GM21367 (cell line): ENCODE measurements around the gene TSPAN9.

Experiments
- ATAC-seq: cut with Tn5 transposase; IDR thresholded peaks from one replicate; pipeline ENCODE4 v1.9.1; 2021; ENCODE audit not compliant: unreplicated experiment

The TSPAN9 gene

GRCh38 chr12:3288690-3289089, 211.5 kb downstream of the TSPAN9 start:
- no peak for ATAC-seq

GRCh38 chr12:3289702-3290101, 212.5 kb downstream of the TSPAN9 start:
- no peak for ATAC-seq

- ATAC-seq = no peak
Observed at GRCh38 chr12:3291939-3292338, 214.8 kb downstream of the TSPAN9 start.

GRCh38 chr12:3292677-3293412, 215.7 kb downstream of the TSPAN9 start:
- no peak for ATAC-seq

- no peak for ATAC-seq
Observed at GRCh38 chr12:3293446-3294161, 216.4 kb downstream of the TSPAN9 start.

GRCh38 chr12:3294481-3294911, 217.3 kb downstream of the TSPAN9 start:
- no peak for ATAC-seq

- no peak for ATAC-seq
Observed at GRCh38 chr12:3295225-3295624, 218.0 kb downstream of the TSPAN9 start.

GRCh38 chr12:3295646-3296408, 218.6 kb downstream of the TSPAN9 start:
- ATAC-seq = no peak

GRCh38 chr12:3296409-3296701, 219.2 kb downstream of the TSPAN9 start:
- ATAC-seq = no peak

- ATAC-seq = no peak
Observed at GRCh38 chr12:3298603-3299002, 221.4 kb downstream of the TSPAN9 start.

GRCh38 chr12:3299929-3300832, 223.0 kb downstream of the TSPAN9 start:
- ATAC-seq = peak; percentile 62

GRCh38 chr12:3300833-3301401, 223.7 kb downstream of the TSPAN9 start:
- no peak for ATAC-seq

- no peak for ATAC-seq
Observed at GRCh38 chr12:3302401-3303041, 225.3 kb downstream of the TSPAN9 start.

GRCh38 chr12:3303410-3304136, 226.4 kb downstream of the TSPAN9 start:
- no peak for ATAC-seq

- no peak for ATAC-seq
Observed at GRCh38 chr12:3304436-3305165, 227.4 kb downstream of the TSPAN9 start.

- no peak for ATAC-seq
Observed at GRCh38 chr12:3305464-3305863, 228.3 kb downstream of the TSPAN9 start.

- no peak for ATAC-seq
Observed at GRCh38 chr12:3305904-3306619, 228.9 kb downstream of the TSPAN9 start.

- no peak for ATAC-seq
Observed at GRCh38 chr12:3307389-3307788, 230.2 kb downstream of the TSPAN9 start.
